HG02623 (cell line): ENCODE data around the gene WT1.

Experiments
- ATAC-seq: cut with Tn5 transposase; IDR thresholded peaks from one replicate; pipeline ENCODE4 v1.9.1; 2021; ENCODE audit warnings: moderate library complexity; ENCODE audit not compliant: unreplicated experiment

Gene WT1

GRCh38 chr11:32438866-32439489 lies 3.6 kb upstream of the WT1 start:
- ATAC-seq, result no peak

DNA sequence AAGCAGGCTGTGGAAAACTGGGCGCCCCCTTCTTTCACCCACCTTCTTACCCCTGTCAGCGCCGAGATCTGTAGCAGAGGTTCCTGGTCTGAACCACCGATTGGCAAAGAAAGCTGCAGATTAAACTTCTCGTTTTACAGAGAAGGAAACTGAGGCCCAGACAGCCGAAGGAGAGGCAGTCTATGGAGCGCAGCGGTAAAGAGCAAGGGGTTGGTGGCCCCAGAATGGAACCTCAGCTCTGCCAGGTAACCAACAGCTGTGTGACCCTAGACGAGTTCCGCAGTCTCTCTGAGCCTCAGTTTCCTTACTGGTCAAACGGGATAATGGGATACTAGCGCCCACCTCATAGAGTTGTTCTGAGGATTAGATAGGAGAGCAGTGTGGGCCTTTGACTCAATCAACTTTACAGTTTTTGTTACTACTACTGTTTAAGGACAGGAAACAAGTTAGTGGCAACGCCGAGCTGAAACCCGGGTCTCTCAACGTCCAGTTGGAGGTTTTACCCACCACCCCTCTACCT lies 3.1 kb upstream of the WT1 start:
- no peak for ATAC-seq

GRCh38 chr11:32437495-32438345 lies 2.4 kb upstream of the WT1 start:
- no peak for ATAC-seq

- ATAC-seq, result no peak
Measured at GRCh38 chr11:32436751-32437494, 1.6 kb upstream of the WT1 start.

DNA sequence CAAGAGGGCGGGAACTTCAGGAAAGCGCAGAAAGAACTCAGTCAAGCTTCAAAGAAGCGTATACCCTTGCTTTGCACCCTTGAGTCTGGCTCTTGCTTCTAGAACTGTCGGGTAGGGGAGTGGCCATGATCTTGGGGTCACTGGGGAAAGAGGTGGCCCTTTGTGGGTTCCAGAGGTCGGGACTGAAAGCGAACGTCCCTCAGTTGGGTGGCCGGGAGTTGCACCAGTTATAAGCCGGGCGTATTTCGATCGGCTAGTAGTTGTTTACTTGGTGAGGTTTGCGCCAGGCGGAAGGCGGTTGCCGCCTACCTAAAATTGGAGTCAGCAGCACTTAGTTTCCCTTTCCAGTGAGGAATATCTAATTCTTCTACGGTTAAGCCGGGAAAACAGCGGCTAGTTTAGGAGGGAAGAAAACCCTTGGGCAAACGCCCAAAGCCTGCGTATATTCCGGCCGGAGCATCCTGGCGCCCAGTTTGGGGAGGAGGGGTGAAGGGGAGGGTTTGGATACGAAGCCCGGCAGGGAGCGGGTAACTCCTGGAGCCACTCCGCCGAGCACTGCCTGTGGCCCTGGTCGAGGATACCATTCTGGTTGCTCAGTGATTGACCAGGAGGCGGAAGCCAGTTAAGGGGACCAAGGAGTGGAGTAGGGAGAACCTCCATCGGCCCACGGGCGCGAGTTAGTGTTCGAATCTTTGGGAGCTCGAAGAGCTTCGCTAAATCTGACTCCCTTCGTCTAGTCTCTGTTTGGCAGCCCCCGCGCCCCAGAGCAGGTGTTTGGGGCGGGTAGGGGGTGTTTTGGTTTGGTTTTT lies 807 bp upstream of the WT1 start:
- ATAC-seq, result no peak

DNA sequence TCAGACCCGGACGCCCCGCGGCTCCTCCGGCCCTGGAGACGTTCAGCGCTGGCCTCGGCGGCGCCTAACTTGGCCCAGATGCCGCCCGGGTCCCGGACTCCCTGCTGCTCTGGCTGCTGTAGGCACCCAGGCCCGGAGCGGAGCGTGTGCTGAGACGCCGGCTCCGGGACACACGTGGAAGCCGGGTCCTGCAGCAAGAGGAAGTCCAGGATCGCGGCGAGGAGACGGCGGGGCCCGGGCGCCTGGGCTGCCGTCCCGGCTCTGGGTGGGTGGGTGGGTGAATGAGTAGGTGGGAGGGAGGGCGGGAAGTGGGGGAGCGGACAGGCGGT lies 223 bp downstream of the WT1 start:
- ATAC-seq, result no peak

GRCh38 chr11:32434356-32435151 lies 785 bp downstream of the WT1 start:
- ATAC-seq, result no peak

GRCh38 chr11:32433914-32434355 lies 1.4 kb downstream of the WT1 start:
- ATAC-seq, result no peak

GRCh38 chr11:32433101-32433913 lies 2.0 kb downstream of the WT1 start:
- ATAC-seq, result no peak

DNA sequence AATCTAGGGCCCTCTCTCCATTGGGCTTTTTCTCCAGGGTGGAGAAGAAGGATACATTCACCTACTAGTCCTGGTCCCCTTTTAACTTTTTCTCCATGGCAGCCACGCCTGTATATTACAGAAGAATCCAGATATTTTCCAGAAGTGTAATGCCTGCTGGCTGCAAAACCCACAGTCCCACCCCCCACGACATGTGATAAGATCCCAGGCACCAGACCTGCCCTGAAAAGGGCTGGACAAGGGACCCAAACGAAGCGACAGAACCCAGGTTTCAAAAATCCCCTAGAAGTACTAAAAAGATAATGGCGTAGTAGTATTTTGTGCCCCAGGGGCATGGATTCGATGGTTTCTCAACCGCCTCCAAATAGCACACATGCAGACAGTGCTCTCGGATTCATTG lies 2.8 kb downstream of the WT1 start:
- ATAC-seq, result no peak

GRCh38 chr11:32430568-32431381 lies 4.6 kb downstream of the WT1 start:
- ATAC-seq, result no peak

DNA sequence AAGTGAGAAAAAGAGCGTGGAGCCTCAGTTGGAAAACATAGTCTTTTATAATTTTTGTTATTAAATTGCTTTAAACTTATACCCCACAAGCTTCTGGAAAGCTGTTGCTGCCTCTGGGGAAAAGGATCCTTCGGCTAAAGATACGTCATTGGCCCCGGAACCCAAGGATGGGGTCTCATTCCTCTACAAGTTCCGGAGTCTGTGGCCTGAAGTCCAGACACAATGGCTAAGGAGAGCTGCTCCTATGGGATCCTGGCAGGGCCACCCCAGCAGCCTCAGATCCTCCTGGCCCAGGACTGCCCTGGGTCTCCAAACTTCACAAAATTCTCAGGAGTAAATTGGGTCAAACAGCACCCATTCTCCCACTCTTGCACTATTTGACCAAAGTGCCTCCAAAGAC lies 5.9 kb downstream of the WT1 start:
- no peak for ATAC-seq

DNA sequence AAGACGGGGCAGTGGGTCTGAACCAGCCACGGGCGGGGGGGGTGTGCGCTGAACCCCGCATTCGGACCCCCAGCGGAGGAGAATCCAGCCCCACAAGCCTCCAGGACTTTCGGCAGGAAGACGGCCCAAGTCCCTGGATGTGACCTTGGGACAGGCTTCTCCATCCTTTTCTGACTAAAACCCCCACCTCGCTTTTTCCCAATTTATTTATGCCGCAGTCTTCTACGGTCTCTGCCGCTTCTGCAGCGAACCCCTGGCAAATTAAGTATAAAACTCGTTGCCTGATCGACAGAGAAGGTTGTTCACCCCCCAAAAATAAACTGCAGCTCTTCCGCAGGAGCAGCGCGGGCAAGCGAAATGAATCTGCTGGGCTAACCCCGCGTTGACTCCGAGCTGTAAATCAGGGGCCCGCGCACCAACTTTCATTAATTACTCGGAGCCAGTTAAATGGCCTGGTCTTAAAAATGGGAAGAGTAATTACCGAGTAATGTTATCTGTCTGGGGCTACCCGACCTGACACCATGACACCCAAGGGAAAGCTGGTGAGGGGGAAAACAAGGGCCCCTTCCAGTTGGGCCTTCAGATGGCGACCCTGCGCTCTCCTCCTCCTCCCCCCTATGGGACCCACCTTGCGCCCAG lies 6.6 kb downstream of the WT1 start:
- no peak for ATAC-seq

DNA sequence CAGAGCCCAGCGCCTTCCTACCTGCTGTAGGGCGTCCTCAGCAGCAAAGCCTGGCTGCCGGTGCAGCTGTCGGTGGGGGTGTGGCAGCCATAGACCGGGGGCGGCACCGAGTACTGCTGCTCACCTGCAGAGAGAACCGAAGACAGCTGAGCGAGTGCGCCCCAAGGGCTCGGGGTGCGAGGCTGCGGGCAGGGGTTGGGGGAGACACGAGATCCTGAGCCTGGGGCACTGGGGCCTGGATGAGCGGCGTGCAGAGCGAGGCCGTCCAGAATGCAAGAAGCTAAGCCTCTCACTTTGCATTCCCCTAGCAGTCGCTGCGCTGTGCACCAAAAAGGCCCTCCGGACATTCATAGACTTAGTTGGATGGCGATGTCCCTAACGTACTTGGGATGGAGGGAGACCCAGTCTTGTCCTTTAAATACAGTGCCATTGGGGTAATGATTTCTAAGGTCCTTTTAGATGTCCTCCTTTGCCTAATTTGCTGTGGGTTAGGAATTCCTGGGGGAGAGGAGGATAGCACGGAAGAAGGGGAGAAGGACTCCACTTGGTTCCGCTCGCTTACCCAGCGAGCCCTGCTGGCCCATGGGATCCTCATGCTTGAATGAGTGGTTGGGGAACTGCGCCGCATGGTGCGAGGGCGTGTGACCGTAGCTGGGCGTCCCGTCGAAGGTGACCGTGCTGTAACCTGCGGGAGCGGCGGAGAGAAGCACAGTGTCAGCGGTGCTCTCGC lies 7.2 kb downstream of the WT1 start:
- ATAC-seq, result no peak

DNA sequence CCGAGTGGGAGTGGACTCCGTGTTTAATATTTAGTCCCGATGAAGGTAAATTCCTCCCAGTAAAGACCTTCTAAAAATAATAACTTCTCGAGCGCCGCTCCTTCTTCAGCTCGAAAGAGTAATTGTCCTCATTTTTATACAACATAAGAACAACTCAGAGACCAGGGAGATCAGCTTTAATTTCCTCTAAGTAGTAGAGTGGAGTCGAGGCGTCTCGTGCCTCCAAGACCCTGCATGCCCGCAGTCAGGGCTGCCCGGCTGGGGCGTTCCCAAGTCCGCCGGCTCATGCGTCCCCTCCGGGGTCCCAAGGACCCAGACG lies 7.8 kb downstream of the WT1 start:
- ATAC-seq, result no peak

DNA sequence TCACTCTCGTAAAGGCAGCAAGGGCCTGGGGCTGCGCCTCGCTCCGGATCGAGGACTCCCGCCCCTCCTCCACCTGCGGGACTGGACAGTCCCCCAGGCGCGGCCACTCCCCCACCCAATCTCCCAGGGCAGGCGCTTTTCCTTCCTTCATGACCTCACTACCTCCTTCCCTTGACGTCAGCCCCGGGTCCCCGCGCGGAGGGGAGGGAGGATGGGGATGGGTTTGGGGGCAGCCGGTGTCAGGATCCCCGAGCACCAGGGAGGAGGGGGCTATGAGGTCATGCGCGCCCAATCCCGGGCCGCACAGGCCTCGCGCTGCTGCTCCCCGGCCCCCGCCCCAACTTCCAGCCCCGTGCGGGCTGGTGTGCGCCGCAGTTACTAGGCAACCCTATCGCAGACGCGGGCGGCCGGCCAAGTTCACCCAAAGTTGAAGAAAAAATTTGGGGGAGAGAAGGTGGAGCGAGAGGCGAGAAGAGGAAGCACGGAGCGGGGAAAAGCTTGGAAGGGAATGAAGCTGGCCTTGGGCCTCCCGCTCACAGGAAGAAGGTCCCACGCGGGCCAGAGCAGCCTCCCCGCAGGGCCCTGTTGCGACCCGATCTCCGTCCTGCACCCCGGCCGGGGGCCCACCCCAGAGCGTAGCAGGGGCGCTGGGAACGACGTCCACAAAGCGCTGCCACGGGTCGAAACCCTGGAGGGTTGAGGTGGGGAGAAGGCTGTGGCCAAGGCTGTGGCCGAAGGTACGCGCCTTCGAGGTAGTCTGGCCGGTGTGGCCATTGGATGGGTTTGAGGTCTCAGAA lies 8.3 kb downstream of the WT1 start:
- no peak for ATAC-seq

DNA sequence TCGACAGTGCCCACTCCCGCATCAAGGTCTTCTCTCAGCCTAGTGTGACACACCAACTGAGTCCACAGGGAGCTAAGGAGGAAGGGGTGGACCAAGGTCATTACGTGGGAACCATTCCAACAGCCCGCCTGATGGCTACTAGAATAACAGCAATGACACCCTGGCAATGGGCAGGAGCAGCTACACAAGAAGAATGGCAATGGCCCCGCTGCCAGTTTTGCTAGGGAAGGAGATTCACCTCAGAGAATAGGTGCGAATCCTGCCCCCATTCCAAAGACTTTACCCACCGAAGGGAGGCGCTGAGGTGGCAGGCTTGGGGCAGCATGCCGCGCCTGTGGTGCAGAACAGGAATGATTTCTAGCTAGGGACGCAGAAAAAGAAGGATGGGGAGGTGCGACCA lies 9.1 kb downstream of the WT1 start:
- no peak for ATAC-seq
